ENCODE data around the gene TRPT1.
A peak's percentile ranks its signal among the peaks of the same experiment; 100 is the strongest.

The TRPT1 gene

DNA sequence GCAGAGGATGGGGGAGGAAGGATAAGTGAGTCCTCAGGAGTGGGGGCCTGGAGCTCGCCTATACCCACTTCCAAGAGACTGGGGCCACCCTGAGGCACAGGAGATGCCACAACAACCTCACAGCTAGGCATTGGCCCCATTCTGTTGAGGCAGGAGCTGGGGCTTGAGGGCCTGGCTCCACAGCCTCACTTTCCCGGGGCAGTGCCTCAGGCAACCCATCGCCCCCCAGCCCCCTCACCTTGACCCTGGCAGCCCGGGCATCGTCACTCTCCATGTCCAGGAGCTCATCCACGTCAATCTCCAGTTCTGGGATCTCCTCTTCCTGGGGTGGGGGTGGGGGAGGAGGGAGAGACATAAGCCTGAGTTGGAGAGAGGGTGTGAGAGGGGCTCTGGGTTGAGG, 19.0 kb upstream of the TRPT1 start:
- no peak for DNase-seq

DNA sequence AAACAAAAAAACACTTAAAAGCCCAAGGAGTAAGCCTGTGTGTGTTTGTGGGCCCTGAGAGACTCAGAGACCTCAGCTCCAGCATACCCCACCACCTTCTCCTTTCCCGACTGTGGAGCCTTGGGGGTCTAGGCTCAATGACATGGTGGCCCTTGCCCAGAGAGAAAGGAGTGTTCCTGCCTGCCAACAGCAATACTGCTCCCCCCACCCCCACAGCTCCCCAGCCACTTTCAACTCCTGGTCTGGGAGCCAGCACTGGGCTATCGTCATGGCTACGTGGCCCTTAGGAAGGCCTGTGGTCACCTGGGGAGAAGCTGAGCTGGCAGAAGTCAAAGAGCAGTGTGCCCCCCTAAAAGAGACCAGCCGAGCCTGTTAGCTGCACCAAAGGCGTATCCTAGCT, 18.1 kb upstream of the TRPT1 start:
- no peak for DNase-seq

DNA sequence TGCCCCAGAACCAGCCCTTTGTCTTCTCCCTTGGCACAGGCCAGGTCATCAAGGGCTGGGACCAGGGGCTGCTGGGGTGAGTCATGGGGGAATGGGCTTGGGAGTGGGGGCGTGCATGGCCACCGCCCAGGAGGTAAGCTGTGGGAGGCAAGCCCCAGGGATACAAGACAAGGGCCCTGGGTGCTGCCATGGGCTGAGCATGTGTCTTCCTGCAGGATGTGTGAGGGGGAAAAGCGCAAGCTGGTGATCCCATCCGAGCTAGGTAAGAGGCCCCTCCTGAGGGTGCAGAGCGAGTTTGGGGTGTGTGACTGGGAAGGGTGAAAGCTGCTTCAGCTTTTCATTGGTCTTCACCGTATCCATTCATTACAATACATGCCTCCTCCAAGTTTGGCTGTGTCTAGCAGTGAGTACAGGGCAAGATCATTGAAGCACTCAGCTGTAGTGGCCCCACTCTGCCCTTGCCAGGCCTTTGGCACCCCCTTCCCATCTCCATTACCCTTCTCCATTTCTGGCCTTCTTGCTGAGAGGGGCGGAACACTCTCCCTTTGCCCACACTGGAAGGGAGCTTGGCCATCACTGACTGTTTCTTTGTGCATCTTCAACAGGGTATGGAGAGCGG, 17.4 kb upstream of the TRPT1 start:
- no peak for DNase-seq

DNA sequence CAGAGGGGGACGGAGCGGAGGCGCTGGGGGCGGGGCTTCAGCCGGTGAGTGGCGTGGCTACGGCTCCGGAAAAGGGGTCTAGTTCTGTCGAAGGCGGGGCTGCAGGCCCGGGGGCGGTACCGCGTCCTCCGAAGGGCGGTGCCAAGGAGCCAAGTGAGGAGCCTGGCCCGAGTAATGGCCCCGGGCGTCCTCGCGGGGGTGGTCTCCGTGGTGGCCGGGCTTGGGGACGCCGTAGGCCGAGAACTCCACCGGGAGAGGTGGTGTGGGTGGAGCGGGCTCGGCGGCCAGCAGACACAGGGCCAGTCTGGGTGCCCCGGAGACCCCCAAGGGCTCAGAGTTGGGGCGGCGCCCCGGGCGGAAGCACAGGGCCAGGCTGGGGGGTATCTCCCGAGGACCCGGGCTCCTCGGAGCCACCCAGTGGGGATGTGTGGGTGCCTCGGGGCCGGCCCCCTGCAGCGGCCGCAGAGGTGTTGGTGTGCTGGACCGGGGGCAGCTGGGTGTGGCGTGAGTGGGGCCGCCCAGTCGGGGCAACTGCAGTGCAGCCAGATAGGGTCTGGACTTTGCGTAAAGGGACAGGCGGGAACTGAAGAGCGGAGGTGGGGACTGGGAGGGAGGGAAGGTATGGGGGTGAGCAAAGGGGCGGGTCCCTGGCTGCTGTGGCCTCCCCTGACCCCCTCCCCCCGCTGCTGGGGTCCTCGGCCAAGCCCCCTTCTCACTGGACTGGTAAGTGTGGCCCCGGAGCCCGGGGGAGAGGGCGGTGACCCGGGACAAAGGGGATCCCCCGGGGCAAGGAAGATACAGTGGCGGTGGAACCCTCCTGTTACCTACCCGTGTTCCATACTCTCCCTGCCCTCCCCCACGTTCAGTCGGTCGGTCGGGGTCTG, 15.7 kb upstream of the TRPT1 start:
- DNase-seq, result peak; percentile 39

DNA sequence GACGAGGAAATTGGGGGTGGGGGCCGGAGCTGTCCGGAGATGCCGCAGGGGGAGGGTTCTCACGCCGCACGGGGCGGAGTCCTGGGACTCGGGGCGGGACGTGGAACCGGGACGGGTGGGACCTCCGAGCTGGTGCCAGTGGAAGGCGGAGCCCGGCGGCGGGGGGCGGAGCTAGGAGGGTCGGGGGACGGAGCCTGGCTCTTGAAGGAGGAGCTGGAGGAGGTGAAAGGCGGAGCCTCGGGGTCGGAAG, 15.2 kb upstream of the TRPT1 start:
- peak; percentile 98 for DNase-seq

DNA sequence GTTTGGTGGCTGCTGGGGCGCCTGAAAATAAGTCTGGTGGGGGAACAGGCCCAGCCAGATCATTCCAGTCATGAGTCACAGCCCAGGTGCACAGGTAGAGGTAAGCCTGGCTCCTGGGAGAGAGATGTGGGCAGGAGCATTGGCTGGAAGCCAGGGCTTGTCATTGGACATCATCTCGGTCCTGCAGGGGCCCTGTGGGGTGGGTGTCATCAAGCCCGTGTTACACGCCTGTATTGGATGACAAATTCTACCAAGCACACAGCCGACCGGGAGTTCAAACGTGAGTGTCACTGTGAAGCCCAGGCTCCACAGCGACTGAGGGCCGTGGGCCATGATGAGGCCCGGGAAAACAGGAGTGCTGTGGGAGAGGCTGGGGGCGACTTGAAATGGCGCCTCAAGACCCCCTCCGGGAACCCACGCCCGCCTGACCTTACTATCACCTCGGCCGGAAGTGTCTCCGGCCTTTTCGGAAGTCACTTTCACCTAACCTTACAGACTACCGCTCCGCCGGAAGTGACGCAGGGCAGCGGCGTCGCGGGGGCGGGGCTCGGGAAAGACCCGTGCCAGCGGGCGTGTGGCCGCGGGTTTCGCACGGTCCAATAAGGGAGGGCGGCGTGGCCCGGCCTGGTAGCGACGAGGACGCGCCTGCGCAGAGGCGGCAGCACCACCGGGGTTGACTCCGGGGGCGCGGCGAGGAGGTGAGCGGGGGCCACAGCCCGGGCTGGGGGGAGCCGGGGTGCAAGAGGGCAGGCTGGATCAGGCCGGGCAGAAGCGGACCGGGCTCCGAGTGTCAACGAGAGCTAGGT, 14.7 kb upstream of the TRPT1 start, which contains the start of gene FKBP2:
FKBP2 (plus strand) TSS at position 661 of the 806 bp plus-strand sequence. CDS start 1,293 bp downstream, outside the sequence.
- peak; percentile 96 for DNase-seq

DNA sequence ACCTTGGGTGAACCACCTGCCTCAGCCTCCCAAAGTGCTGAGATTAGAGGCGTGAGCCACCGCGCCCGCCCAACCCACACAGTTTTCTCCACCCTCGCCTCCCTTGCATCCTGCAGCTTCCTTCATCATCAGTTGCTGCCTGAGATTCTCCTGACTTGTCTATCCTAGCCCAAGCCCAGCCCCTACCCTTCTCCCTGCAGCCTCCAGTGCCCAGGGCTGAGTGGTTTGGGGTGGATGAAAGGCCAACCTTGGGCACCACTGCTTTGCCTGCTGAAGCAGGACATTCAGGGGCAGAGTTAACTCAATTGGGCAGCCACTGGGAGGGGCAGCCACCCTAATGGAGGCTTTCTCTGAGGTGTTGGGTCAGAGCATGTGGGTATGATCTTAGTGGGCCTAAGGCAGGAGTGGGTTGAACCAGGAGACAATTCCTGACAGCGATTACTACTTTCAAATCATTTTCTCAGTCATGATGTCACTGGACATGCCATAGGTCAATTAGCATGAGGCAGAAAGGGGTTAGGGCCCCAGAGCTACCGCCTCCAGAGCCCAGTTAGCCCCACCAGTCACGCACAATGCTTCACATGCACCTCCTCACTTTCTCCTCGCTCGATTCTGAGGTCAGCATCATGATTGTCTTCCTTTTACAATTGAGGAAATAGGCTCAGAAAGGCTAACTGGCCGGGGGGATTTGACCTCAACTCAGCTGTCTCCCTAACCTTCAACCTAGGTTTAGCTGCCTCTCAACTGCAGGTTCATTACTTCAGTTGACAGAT, 13.9 kb upstream of the TRPT1 start:
- DNase-seq, result no peak

DNA sequence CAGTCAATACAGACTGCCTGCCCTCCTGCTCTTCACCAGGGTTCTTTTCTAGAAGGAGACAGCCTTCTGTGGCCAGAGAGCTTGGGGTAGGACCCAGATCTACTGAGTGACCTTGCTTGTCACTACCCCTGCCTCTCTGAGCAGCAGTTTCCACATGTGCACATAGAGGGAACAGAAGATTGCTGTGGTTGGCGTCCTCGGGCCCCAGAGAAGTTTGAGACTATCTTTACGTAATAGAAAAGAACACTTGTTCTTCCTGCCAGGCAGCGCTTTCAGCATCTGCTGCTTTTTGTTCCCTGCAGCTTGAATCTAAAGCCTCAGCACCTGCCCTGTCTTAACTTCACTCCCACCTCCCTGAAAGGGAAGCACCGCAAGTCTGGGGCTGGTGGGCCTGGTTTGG, 13.0 kb upstream of the TRPT1 start:
- DNase-seq, result no peak

DNA sequence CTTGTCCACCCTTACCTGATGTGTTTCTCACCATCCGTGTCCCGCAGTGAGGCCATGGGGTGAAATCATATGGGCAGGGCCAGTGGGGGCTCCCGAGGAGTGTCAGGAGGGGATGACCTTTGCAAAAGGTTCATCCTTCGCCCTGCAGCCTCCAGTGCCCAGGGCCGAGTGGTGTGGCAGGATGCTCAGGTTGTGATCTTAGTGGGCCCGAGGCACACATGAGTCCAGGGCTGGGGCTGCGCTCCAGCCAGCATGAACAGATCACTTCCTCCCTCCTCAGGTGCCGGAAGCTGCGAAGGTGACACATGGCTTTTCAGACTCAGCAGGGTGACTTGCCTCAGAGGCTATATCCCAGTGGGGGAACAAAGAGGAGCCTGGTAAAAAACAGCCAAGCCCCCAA, 12.1 kb upstream of the TRPT1 start:
- no peak for DNase-seq

DNA sequence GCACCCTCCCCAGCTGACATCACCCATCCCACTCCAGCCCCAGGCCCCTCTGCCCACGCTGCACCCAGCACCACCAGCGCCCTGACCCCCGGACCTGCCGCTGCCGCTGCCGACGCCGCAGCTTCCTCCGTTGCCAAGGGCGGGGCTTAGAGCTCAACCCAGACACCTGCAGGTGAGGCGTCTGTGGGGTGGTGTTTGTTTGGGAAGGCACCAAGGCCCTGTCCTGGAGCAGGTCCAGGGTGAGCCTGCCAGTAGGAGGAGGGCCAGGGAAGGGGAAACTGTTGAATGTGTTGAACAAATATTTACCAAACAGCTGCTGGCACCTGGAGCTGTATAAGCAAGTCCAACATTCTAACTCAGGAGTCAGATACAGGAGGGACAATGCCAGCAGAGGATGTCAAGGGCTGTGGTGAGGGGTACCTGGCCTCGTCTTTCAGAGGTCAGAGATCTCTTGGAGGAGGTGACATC, 11.5 kb upstream of the TRPT1 start:
- no peak for DNase-seq

DNA sequence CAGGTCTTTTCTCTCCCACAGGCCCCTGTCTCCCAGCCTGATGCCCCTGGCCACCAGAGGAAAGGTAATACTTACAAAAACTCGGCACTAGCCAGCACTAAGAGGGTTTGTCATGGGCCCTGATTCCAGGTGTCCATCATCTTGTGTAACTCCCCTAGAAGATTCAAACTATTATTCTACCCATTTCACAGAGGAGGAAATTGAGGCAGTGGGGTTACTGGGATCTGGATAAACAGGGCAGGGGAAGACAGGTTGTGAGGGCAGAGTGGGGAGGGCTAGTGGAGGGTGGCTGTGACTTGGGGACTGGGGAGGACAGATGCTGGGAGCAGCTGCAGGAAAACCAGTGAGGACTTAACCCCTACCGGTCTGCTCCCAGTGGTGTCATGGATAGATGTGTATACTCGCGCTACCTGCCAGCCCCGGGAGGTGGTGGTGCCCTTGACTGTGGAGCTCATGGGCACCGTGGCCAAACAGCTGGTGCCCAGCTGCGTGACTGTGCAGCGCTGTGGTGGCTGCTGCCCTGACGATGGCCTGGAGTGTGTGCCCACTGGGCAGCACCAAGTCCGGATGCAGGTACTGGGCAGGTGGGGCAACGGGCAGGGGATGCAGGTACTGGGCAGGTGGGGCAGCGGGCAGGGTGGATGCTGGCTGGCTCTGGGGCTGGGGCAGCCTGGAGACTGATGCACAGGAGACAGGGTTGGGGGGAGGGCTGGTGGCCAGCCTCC, 9.6 kb upstream of the TRPT1 start:
- DNase-seq, result no peak

DNA sequence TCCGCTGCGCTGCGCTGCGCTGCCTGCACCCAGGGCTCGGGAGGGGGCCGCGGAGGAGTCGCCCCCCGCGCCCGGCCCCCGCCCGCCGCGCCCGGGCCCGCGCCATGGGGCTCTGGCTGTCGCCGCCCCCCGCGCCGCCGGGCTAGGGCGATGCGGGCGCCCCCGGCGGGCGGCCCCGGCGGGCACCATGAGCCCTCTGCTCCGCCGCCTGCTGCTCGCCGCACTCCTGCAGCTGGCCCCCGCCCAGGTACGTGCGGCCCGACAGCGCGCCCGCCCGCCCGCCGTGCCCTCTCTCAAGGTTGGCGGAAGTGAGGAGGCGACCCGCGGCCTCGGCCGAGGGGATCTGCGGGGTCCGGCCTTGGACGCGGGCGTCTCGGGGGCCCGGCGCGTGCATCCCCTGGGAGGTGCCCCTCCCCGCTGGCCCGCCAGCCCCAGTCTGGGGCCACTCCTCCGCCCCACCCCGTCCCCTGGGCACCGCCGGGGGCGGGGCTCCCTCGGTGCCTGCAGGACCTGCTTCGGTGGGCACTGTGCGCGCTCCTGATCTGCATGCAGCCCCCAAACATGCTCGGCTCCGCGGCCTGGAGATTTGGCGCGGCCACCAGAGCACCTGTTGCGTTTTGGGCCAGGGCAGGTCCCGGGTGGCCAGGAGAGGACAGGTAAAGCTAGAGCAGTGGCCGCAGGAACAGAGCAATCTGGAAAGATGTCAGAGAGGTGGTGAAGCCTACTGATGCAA, 8.8 kb upstream of the TRPT1 start:
- DNase-seq, result peak; percentile 29

DNA sequence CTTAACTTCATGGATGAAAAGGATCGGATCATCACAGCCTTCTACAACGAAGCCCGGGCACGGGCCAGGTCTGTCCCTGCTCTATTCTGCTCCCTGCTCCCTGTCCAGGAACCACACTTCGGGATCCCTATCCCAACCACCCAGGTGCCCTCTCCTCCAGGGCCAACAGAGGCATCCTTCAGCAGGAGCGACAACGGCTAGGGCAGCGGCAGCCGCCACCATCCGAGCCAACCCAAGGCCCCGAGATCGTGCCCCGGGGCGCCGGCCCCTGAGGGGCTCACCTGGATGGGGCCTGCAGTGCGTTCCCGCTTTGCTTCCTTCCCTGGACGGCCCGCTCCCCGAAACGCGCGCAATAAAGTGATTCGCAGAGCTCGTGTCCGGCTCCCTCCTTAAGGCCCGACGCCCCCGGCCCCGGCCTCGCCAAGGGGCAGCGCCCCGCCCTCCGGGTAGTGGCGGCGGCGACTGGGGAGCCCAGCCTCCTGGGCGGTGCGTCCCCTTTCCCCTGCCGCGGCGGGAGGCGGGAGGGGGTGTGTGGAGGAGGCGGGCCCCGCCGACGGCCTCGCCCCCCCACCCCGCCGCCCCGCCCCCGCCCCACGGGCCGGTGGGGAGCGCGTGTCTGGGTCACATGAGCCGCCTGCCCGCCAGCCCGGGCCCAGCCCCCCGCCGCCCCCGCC, 8.1 kb upstream of the TRPT1 start, which contains the start of gene VEGFB:
VEGFB (plus strand) TSS at position 672 of the 674 bp plus-strand sequence. CDS start 250 bp downstream, outside the sequence.
- peak; percentile 67 for DNase-seq

DNA sequence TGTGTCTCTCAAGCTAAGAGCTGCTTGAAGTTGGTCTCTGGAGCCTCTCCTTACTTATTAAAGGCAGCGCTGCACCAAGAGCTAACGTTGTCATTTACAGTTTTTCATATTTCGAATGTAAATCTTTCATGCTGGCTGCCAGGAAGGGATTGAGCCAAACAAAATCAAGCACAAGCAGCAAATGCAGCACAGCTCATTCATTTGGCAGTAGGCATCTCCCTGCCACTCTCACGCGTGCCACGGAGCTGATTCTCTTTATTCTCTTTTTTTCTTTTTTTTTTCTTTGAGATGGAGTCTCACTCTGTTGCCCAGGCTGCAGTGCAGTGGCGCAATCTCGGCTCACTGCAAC, 7.0 kb upstream of the TRPT1 start:
- no peak for DNase-seq

DNA sequence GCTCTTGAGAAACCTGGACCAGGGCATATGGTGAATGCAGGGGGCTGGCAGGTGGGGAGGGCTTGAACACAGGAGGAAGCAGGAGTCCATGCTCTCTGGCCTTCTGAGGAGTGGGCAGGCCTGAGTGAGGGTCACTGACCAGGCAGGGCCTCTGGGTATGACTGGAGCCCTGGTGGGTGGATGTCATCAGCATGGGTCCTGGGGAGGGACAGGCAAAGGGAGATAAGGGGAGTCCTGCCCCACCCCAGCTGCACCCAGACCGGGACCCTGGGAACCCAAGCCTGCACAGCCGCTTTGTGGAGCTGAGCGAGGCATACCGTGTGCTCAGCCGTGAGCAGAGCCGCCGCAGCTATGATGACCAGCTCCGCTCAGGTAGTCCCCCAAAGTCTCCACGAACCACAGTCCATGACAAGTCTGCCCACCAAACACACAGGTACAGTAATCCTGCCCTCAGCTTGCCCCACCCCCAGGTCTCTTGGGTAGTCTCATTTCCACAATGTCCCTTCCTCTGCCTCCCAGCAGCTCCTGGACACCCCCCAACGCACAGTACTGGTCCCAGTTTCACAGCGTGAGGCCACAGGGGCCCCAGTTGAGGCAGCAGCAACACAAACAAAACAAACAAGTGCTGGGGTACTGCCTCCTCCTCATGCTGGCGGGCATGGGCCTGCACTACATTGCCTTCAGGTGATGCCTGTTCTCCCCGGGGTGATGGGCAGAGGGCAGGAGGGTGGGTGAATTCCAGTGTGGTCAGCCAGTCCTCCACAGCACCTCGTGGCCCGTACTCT, 6.4 kb upstream of the TRPT1 start:
- no peak for DNase-seq

DNA sequence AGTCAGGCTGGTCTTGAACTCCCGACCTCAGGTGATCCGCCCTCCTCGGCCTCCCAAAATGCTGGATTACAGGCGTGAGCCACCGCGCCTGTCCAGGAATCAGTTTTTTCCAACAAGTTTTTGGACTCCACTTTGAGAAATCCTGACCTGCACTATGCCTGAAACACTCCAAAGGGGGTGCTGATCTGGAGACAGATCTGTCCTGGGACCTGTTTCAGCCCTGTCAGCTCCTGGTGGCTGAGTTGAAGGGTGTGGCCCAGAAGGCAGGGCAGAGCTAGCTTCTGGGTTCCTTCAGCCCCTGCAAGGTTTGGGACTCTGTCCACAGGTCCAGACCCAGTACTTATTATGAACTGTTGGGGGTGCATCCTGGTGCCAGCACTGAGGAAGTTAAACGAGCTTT, 5.6 kb upstream of the TRPT1 start:
- DNase-seq, result no peak

DNA sequence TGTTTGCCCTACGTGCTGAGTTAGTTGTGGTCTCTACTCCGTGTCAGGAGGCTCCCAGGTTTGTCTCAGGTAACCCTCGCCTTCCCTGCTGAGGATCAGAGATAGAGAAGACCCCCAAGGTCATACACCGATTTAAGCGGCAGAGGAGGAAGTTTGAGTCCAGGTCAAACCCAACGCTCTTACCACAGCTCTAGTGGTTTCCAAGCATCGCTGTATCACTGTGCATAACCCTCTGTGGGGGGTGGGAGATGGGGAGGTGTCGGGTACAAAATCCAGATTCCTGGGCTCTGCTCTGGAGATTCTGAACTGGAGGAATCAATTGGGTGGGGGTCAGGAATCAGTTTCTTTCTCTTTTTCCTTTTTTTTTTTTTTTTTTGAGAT, 5.0 kb upstream of the TRPT1 start:
- DNase-seq, result no peak

DNA sequence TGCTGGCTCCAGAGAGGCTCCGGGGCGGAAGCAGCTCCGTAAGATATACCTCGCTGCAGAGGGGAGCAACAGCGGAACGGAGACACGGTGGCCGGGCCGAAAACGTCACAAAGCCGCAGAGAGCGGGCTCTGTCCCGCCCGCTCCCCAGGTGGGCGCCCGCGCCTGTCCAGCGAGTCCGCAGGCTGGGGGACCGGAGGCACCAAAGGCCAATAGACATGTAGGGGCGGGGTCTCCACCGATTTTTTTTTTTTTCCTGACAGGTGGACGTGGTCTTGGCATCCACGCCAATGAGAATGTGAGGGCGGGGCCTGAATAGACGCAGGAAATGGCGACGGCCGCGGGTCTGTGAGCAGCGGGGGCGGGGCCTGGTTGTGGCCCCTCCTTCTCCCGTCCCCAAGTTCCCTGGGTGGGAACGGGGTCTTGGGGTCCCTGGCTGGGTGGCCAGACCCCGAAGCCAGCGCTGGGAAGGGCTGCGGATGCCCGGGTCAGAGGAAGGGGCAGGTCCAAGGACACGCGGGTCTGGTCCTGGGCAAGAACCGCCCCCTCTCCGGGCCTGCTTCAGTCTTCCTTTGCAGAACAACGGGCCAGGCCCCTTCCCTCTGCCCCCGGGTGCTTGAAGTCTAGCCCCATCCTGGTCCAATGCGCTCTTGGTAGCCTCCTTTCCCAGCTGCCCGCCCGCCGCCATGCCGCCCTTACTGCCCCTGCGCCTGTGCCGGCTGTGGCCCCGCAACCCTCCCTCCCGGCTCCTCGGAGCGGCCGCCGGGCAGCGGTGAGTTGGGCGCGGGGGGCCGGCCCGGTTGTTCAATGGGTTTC, 4.4 kb upstream of the TRPT1 start, which contains the start of gene DNAJC4:
DNAJC4 (plus strand) TSS at position 378 of the 814 bp plus-strand sequence; CDS start at position 685, 307 bp downstream.
- peak; percentile 88 for DNase-seq

DNA sequence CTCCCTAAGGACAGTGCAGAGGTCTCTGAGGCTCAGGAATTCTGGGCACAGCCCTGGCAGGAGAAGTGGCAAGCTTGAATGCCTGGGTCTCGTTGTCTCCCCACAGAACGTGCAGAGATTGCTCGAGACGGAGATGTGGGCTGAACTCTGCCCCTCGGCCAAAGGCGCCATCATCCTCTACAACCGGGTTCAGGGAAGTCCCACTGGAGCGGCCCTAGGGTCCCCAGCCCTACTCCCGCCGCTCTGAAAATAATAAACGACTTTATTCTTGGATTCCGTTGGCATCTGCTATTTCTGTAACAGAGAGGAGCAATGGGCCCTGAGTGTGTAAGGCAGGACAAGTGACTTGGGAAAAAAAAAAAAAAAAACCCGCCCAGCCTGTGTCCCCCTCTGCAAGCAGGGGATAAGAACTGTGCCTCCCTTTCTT, 3.8 kb upstream of the TRPT1 start:
- no peak for DNase-seq
